ENCODE data around the gene CLDND2. TPM values are rescaled to one million over a fixed set of nuclear protein-coding genes. Genes with fewer than 3 reads are reported as not detected.

CLDND2 gene
- polyA plus RNA-seq, 1 of the 3 experiments (the other 2 are of a cell fraction), result 0.26 TPM

DNA sequence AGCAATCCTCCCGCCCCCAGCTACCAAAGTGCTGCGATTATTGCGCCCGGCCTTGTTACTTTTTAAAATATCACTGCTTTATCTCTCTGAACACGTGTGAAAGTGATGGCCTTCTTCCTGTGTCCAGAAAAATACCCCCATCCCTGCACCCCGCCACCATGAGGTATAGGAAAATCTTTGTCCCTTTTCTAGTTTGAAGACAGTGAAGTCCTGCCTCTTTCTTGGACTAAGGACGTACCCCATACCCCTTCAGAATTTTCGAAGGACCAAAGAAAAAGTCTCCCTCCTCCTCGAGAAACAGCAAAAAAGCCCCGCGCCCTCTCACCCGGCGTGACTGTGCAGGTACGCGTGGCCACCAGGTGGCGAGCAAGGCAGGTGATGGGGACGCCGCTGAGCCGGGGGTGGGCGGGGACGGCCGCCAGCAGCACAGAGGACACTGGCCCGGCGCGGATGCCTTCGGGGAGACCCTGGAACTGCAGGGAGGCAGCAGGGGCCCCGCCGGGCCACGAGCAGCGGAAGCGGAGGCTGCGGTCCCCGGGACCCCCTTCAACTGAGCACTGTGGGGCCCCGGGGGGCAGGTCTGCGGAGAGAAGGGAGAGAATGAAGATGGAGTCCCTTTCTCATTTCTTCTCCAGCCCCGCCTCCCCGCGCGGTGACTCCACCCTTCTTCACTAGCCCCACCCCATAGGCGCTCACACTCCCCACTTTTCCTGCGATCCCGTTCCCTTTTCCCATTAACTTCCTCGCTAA lies 30.1 kb downstream of the CLDND2 start (continued):
- TF ChIP-seq, protein P1, sequence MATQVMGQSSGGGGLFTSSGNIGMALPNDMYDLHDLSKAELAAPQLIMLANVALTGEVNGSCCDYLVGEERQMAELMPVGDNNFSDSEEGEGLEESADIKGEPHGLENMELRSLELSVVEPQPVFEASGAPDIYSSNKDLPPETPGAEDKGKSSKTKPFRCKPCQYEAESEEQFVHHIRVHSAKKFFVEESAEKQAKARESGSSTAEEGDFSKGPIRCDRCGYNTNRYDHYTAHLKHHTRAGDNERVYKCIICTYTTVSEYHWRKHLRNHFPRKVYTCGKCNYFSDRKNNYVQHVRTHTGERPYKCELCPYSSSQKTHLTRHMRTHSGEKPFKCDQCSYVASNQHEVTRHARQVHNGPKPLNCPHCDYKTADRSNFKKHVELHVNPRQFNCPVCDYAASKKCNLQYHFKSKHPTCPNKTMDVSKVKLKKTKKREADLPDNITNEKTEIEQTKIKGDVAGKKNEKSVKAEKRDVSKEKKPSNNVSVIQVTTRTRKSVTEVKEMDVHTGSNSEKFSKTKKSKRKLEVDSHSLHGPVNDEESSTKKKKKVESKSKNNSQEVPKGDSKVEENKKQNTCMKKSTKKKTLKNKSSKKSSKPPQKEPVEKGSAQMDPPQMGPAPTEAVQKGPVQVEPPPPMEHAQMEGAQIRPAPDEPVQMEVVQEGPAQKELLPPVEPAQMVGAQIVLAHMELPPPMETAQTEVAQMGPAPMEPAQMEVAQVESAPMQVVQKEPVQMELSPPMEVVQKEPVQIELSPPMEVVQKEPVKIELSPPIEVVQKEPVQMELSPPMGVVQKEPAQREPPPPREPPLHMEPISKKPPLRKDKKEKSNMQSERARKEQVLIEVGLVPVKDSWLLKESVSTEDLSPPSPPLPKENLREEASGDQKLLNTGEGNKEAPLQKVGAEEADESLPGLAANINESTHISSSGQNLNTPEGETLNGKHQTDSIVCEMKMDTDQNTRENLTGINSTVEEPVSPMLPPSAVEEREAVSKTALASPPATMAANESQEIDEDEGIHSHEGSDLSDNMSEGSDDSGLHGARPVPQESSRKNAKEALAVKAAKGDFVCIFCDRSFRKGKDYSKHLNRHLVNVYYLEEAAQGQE (IDR thresholded peaks at IDR 0.05; ENCODE audit: low read depth, low read length), result no peak
- TF ChIP-seq SIN3A (IDR thresholded peaks at IDR 0.05; ENCODE audit: borderline replicate concordance, low read depth, low read length), result peak; percentile 39; the same call in 1 of the 2 replicates
- TF ChIP-seq, protein P2, sequence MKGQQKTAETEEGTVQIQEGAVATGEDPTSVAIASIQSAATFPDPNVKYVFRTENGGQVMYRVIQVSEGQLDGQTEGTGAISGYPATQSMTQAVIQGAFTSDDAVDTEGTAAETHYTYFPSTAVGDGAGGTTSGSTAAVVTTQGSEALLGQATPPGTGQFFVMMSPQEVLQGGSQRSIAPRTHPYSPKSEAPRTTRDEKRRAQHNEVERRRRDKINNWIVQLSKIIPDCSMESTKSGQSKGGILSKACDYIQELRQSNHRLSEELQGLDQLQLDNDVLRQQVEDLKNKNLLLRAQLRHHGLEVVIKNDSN (IDR thresholded peaks at IDR 0.05; ENCODE audit: borderline replicate concordance, low read depth), result no peak
- TF ChIP-seq, protein P3, sequence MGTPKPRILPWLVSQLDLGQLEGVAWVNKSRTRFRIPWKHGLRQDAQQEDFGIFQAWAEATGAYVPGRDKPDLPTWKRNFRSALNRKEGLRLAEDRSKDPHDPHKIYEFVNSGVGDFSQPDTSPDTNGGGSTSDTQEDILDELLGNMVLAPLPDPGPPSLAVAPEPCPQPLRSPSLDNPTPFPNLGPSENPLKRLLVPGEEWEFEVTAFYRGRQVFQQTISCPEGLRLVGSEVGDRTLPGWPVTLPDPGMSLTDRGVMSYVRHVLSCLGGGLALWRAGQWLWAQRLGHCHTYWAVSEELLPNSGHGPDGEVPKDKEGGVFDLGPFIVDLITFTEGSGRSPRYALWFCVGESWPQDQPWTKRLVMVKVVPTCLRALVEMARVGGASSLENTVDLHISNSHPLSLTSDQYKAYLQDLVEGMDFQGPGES (IDR thresholded peaks at IDR 0.05; ENCODE audit: low read depth, low read length), result no peak

DNA sequence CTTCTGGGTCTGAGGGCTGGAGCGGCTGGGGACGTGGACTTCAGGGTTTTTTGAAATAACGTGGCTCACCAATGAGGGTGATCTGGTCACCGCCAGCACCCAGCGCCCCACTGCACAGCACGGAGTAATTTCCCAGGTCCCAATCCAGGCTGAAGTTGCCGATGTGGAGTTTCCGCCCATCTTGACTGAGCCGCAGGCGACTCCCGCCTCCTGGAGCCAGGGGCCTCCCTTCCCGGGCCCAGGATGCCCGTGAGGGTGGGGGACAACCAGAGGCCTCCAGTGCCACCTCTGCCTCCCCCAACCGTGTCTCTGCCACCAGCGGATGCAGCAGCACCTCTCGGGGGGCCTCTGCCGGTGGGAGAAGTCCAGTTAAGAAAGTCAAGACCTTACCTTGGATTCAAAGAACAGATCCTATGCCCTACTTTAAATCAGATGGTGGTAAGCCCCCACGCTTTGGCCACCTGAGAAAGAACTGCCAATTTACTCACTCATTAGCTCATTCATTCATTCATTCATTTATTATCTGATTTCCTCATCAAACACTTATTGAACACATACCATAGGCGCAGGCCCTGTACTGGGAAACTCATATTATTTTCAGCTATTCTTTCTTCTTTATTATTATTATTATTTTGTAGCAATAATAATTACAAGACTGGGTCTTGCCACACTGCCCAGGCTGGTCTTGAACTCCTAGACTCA lies 30.8 kb downstream of the CLDND2 start:
- Histone ChIP-seq H3K9me2 (no peaks in the 10 kb centered on the region), H3F3A (replicated peaks; ENCODE audit: insufficient read depth) (peaks cover 3% of the 10 kb centered on the region), H2AFZ (ENCODE audit: low read depth) (peak overlapping the region; percentile 99), H3K4me1 (ENCODE audit: control insufficient read depth in 1 of 2, insufficient read depth in 2 of 2, low read depth in 1 of 2, low read length in 1 of 2) (peaks cover 0 to 8% of the 10 kb centered on the region in 2 experiments; a peak in 1 of 4 replicates), H3K9ac (no peak overlapping the region), H3K27ac (ENCODE audit: low read depth in 2 of 2, low read length in 1 of 2) (no peak overlapping the region), H3K27me3 (ENCODE audit: insufficient read depth) (no peaks in the 10 kb centered on the region), H4K20me1 (ENCODE audit: insufficient read depth) (no peaks in the 10 kb centered on the region), H3K4me2 (peak overlapping the region; percentile 97), H3K79me2 (ENCODE audit: insufficient read depth) (no peaks in the 10 kb centered on the region), H3K36me3 (replicated peaks in 1 of 2; ENCODE audit: control insufficient read depth in 1 of 2, insufficient read depth in 2 of 2, low read length in 1 of 2) (no peaks in the 10 kb centered on the region), H3K4me3 (ENCODE audit: low read depth in 2 of 2, low read length in 1 of 2) (peak overlapping the region in 1 of 2 experiments; percentile 63; a peak in 2 of 4 replicates), H3K9me3 (no peaks in the 10 kb centered on the region)
- 85% methylated on average over 6 of the region's 19 CpGs for WGBS (ENCODE audit: low lambda C conversion rate)
- POLR2A ChIA-PET, result no interaction called here
- DNase-seq, result no peak
- CTCF ChIA-PET, result interaction anchor here (0.6 to 2.1 kb wide), 13 partner anchors 9 to 319 kb away, joined by 3 to 7 read pairs (median 3); no protein-coding TSS in a partner anchor
- no peak for TF ChIP-seq YY1 (IDR thresholded peaks at IDR 0.05; ENCODE audit: low read depth)
- TF ChIP-seq FOXJ3 (CRISPR knock-in tag; IDR thresholded peaks at IDR 0.05), result no peak
- no peak for TF ChIP-seq FOSL2 (IDR thresholded peaks at IDR 0.05; ENCODE audit: borderline replicate concordance, low read depth)
- no peak for TF ChIP-seq RFX5 (IDR thresholded peaks at IDR 0.05; ENCODE audit: low read length)
- TF ChIP-seq RXRA (IDR thresholded peaks at IDR 0.05; ENCODE audit: borderline replicate concordance, low read depth), result no peak
- TF ChIP-seq, protein P4, sequence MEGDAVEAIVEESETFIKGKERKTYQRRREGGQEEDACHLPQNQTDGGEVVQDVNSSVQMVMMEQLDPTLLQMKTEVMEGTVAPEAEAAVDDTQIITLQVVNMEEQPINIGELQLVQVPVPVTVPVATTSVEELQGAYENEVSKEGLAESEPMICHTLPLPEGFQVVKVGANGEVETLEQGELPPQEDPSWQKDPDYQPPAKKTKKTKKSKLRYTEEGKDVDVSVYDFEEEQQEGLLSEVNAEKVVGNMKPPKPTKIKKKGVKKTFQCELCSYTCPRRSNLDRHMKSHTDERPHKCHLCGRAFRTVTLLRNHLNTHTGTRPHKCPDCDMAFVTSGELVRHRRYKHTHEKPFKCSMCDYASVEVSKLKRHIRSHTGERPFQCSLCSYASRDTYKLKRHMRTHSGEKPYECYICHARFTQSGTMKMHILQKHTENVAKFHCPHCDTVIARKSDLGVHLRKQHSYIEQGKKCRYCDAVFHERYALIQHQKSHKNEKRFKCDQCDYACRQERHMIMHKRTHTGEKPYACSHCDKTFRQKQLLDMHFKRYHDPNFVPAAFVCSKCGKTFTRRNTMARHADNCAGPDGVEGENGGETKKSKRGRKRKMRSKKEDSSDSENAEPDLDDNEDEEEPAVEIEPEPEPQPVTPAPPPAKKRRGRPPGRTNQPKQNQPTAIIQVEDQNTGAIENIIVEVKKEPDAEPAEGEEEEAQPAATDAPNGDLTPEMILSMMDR (IDR thresholded peaks at IDR 0.05), result no peak
- no peak for TF ChIP-seq FOXM1 (IDR thresholded peaks at IDR 0.05; ENCODE audit: low read depth)
- TF ChIP-seq TAF1 (IDR thresholded peaks at IDR 0.05; ENCODE audit: borderline replicate concordance, low read depth, low read length), result no peak
- TF ChIP-seq TCF12 (IDR thresholded peaks at IDR 0.05), result no peak
- TF ChIP-seq, protein P1 (IDR thresholded peaks at IDR 0.05; ENCODE audit: low read depth, low read length), result no peak
- TF ChIP-seq SIN3A (IDR thresholded peaks at IDR 0.05; ENCODE audit: borderline replicate concordance, low read depth, low read length), result no peak
- no peak for TF ChIP-seq MEF2A (IDR thresholded peaks at IDR 0.05; ENCODE audit: borderline replicate concordance, low read depth)
- TF ChIP-seq TEAD4 (IDR thresholded peaks at IDR 0.05; ENCODE audit: borderline replicate concordance, insufficient read depth), result no peak
- no peak for TF ChIP-seq EP300 (IDR thresholded peaks at IDR 0.05; ENCODE audit: borderline replicate concordance in 1 of 2, low read depth in 1 of 2, low read length in 1 of 2)
- no peak for TF ChIP-seq SMC3 (IDR thresholded peaks at IDR 0.05; ENCODE audit: low read depth, low read length)
